CD14-positive monocyte (primary cell): ENCODE measurements around the gene SH3BP4. TPM values are rescaled to one million over a fixed set of nuclear protein-coding genes. Genes with fewer than 3 reads are reported as not detected.

Experiments
- DNase-seq, 3 donors: peaks; one replicate each; pipeline ENCODE4 v3.0.0-alpha.2; 2011 to 2022
- H2AFZ ChIP-seq: 2 replicates; pipeline ENCODE4 v1.6.0; 2012; ENCODE audit warnings: mild to moderate bottlenecking, low read depth, low read length, inconsistent platforms; ENCODE audit not compliant: insufficient read depth, poor library complexity, severe bottlenecking
- H3K27ac ChIP-seq, 2 donors: 1 replicate in 1 of 2; 2 replicates in 1 of 2; pipeline ENCODE4 v1.5.1; 2012 to 2013; ENCODE audit warnings: low read length in 2 of 2, control low read depth in 1 of 2, inconsistent platforms in 1 of 2, low read depth in 1 of 2, mild to moderate bottlenecking in 1 of 2
- H3K27me3 ChIP-seq, 2 donors: one replicate each; pipeline versions ENCODE4 v1.6.0 to v1.6.1; 2011 to 2013; ENCODE audit warnings: low read length in 2 of 2; ENCODE audit not compliant: control insufficient read depth in 2 of 2, insufficient read depth in 2 of 2
- H3K36me3 ChIP-seq, 2 donors: replicated peaks in 1 of 2; 1 replicate in 1 of 2; 2 replicates in 1 of 2; pipeline versions ENCODE4 v1.5.1 to v1.6.1; 2012 to 2013; ENCODE audit warnings: low read length in 2 of 2, control low read depth in 1 of 2, inconsistent platforms in 1 of 2, mild to moderate bottlenecking in 1 of 2; ENCODE audit not compliant: insufficient read depth in 2 of 2, control insufficient read depth in 1 of 2
- H3K4me1 ChIP-seq, 2 donors: 1 replicate in 1 of 2; 2 replicates in 1 of 2; pipeline versions ENCODE4 v1.5.1 to v1.6.1; 2012 to 2013; ENCODE audit warnings: low read length in 2 of 2, control low read depth in 1 of 2, inconsistent platforms in 1 of 2, mild to moderate bottlenecking in 1 of 2, moderate library complexity in 1 of 2; ENCODE audit not compliant: insufficient read depth in 2 of 2, control insufficient read depth in 1 of 2
- H3K4me2 ChIP-seq: replicated peaks from 2 replicates; pipeline ENCODE3; 2012; ENCODE audit warnings: low read length, moderate library complexity, mild to moderate bottlenecking; ENCODE audit not compliant: poor library complexity, severe bottlenecking; ENCODE audit errors: extremely low read depth
- H3K4me3 ChIP-seq, 3 experiments: fragments of 200-600 bp in 1 of 3; sonication (generic) in 1 of 3; replicated peaks in 1 of 3; 1 replicate in 2 of 3; 2 replicates in 1 of 3; pipeline ENCODE4 v1.5.1; 2011 to 2013; ENCODE audit warnings: low read length in 3 of 3, mild to moderate bottlenecking in 3 of 3, control low read depth in 2 of 3, low read depth in 2 of 3, inconsistent platforms in 1 of 3, moderate library complexity in 1 of 3
- H3K79me2 ChIP-seq: 2 replicates; pipeline ENCODE4 v1.6.0; 2012; ENCODE audit warnings: mild to moderate bottlenecking, control low read depth, inconsistent platforms, low read length, moderate library complexity; ENCODE audit not compliant: insufficient read depth
- H3K9ac ChIP-seq: 2 replicates; pipeline ENCODE4 v1.6.0; 2017; ENCODE audit warnings: low read length, mild to moderate bottlenecking; ENCODE audit not compliant: insufficient read depth, poor library complexity, severe bottlenecking
- H3K9me3 ChIP-seq, 2 donors: replicated peaks in 1 of 2; 1 replicate in 1 of 2; 2 replicates in 1 of 2; pipeline versions ENCODE4 v1.5.1 to v1.6.1; 2012 to 2013; ENCODE audit warnings: low read length in 2 of 2, control low read depth in 1 of 2; ENCODE audit not compliant: control insufficient read depth in 1 of 2, insufficient read depth in 1 of 2
- H4K20me1 ChIP-seq: 2 replicates; pipeline ENCODE4 v1.6.0; 2012; ENCODE audit warnings: mild to moderate bottlenecking, low read length, control low read depth, moderate library complexity; ENCODE audit not compliant: insufficient read depth
- H3K27ac Mint-ChIP-seq, 7 donors: one replicate each; pipeline ENCODE4 v1.8.0; 2020; ENCODE audit warnings: mild to moderate bottlenecking in 7 of 7, mixed read lengths in 7 of 7, moderate library complexity in 6 of 7, inconsistent platforms in 2 of 7
- H3K27me3 Mint-ChIP-seq, 3 donors: one replicate each; pipeline ENCODE4 v1.8.0; 2021 to 2022; ENCODE audit warnings: low read depth in 3 of 3, mild to moderate bottlenecking in 3 of 3, mixed read lengths in 3 of 3, moderate library complexity in 3 of 3, inconsistent platforms in 1 of 3
- H3K36me3 Mint-ChIP-seq, 2 donors: one replicate each; pipeline ENCODE4 v1.8.0; 2020; ENCODE audit warnings: mixed read lengths in 2 of 2, inconsistent platforms in 1 of 2, mild to moderate bottlenecking in 1 of 2
- H3K4me1 Mint-ChIP-seq: one replicate; pipeline ENCODE4 v1.8.0; 2020; ENCODE audit warnings: mild to moderate bottlenecking, mixed read lengths
- H3K4me3 Mint-ChIP-seq, 2 donors: one replicate each; pipeline ENCODE4 v1.8.0; 2020; ENCODE audit warnings: mild to moderate bottlenecking in 2 of 2, mixed read lengths in 2 of 2, moderate library complexity in 1 of 2
- H3K9me3 Mint-ChIP-seq, 7 donors: one replicate each; pipeline ENCODE4 v1.8.0; 2020 to 2022; ENCODE audit warnings: mixed read lengths in 7 of 7, mild to moderate bottlenecking in 6 of 7, moderate library complexity in 6 of 7, inconsistent platforms in 2 of 7
- CTCF ChIP-seq: fragments of 200-600 bp; IDR thresholded peaks from one replicate; pipeline ENCODE4 v1.8.0; 2022; ENCODE audit warnings: antibody characterized with exemption, mild to moderate bottlenecking
- WGBS: methylation state at CpG from one replicate; pipeline ENCODE4 v1.1.5; 2013; ENCODE audit warnings: missing lambda C conversion rate; ENCODE audit not compliant: insufficient coverage; 5-methylcytosine and 5-hydroxymethylcytosine counted together
- intact Hi-C, 2 donors: fragments of 100-400 bp; cut with micrococcal nuclease; formaldehyde crosslinking; loops; one replicate each; pipeline versions ENCODE4 v1.15.0 to v1.15.1; 2023
- polyA plus RNA-seq, 3 donors: library from polyadenylated mRNA; depleted of rRNA in 1 of 3; unstranded in 2 of 3; stranded (reverse) in 1 of 3; fragments of 300-500 nt in 2 of 3; fragments of >200 nt in 1 of 3; fragmentation: Illumina TruSeq in 2 of 3; gene quantifications; 1 replicate in 2 of 3; 2 replicates in 1 of 3; pipeline ENCODE4 v1.2.3, GENCODE V29; 2012 to 2021

The SH3BP4 gene
- polyA plus RNA-seq, 3 donors: 0.66 to 1.6 (median 1.3) TPM

DNA sequence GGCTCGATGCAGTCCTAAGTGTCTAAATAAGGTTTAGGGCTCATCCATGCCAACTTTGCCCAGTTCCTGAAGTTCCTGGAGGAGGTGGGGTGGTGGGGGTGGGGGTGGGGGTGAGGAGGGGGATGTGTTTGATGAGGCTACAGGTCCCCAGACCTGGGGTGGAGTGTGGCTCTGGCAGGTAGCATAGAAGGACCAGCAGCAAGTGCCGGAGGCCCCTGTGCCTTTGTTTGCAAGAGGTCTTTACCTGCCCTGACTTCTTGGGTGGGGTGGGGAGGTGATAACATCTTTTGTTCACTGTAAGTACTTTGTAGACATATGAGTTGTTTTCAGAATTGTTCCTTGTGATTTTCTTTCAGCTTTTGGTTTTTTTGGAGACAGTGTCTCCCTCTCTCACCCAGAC is 10.0 kb downstream of the SH3BP4 start:
- no peak for DNase-seq
- no peak overlapping the region for H2AFZ ChIP-seq
- no peak overlapping the region for H3K4me2 ChIP-seq
- H3K4me1 ChIP-seq: no peaks in the 10 kb centered on the region
- H3K27me3 ChIP-seq: no peaks in the 10 kb centered on the region
- peaks cover 4 to 7% (median 7%) of the 10 kb centered on the region in 3 donors for H3K27me3 Mint-ChIP-seq
- no peaks in the 10 kb centered on the region for H3K36me3 ChIP-seq
- H4K20me1 ChIP-seq: no peaks in the 10 kb centered on the region
- H3K9me3 ChIP-seq: no peaks in the 10 kb centered on the region
- no peak overlapping the region for H3K27ac Mint-ChIP-seq
- TF ChIP-seq CTCF: no peak
- H3K4me3 Mint-ChIP-seq: no peak overlapping the region
- no peak overlapping the region for H3K4me3 ChIP-seq
- no peak overlapping the region for H3K27ac ChIP-seq
- no peaks in the 10 kb centered on the region for H3K36me3 Mint-ChIP-seq
- H3K79me2 ChIP-seq: no peaks in the 10 kb centered on the region
- no peak overlapping the region for H3K9ac ChIP-seq
- H3K4me1 Mint-ChIP-seq: no peaks in the 10 kb centered on the region
- 100% methylated on average over 1 of the region's 2 CpGs for WGBS
- H3K9me3 Mint-ChIP-seq: peaks cover 0 to 4% (median 0%) of the 10 kb centered on the region in 7 donors
- intact Hi-C loops: no loop called here

- no peak overlapping the region for H3K4me2 ChIP-seq
- peaks cover 0 to 4% (median 0%) of the 10 kb centered on the region in 7 donors for H3K9me3 Mint-ChIP-seq
- no peaks in the 10 kb centered on the region for H3K9me3 ChIP-seq
- no peaks in the 10 kb centered on the region for H3K36me3 Mint-ChIP-seq
- no peak overlapping the region for H3K9ac ChIP-seq
- intact Hi-C loops: no loop called here
- peaks cover 4% of the 10 kb centered on the region for H3K4me1 Mint-ChIP-seq
- no peaks in the 10 kb centered on the region for H4K20me1 ChIP-seq
- no peaks in the 10 kb centered on the region for H3K4me1 ChIP-seq
- no peaks in the 10 kb centered on the region for H3K79me2 ChIP-seq
- WGBS: 82% methylated on average over 10 of the region's 11 CpGs
- H3K27ac ChIP-seq: no peak overlapping the region
- no peak for TF ChIP-seq CTCF
- H3K27me3 Mint-ChIP-seq: peaks cover 0 to 14% (median 2%) of the 10 kb centered on the region in 3 donors
- no peak overlapping the region for H3K4me3 Mint-ChIP-seq
- H3K36me3 ChIP-seq: no peaks in the 10 kb centered on the region
- no peak overlapping the region for H2AFZ ChIP-seq
- no peaks in the 10 kb centered on the region for H3K27me3 ChIP-seq
- H3K27ac Mint-ChIP-seq: no peak overlapping the region
- no peak overlapping the region for H3K4me3 ChIP-seq
- no peak for DNase-seq
These were observed 12.2 kb downstream of the SH3BP4 start for GRCh38 chr2:234963773-234964615.
